AG09309 (cell line): ENCODE measurements around the gene NBEAL2.

ENCODE experiments used
- DNase-seq: peaks from one replicate; pipeline ENCODE4 v3.0.0-alpha.2; 2010; ENCODE audit warnings: low read depth
- H3K4me3 ChIP-seq: 2 replicates; pipeline ENCODE4 v1.5.1; 2011; ENCODE audit warnings: mild to moderate bottlenecking, low read depth, low read length, moderate library complexity; ENCODE audit not compliant: control insufficient read depth
- TF ChIP-seq, protein P1 (sequence below): IDR thresholded peaks from 2 replicates; pipeline ENCODE4 v1.5.1; 2011; ENCODE audit warnings: mild to moderate bottlenecking, low read depth, low read length, inconsistent platforms; ENCODE audit not compliant: insufficient read depth, control insufficient read depth; ENCODE audit errors: missing control alignments

The NBEAL2 gene

DNA sequence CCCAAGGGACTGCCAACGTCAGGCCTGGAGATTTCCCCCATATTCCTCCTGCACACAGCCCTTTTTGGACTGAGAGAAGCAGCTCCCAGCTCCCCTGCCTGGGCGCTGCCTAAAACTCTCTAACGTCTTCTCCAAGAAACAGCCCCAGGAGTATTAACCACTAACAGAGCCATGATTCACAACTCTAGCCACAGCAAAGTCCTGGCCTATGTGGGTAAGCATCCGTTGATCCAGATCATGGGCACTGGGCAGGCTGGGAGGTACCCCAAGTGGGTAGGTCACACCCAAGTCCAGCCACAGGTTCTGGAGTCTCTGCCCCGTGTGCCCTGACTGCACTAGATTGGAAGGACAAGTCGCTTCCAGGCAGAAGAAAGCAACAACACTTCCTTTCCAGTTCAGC, 31.9 kb downstream of the NBEAL2 start:
- no peak overlapping the region for H3K4me3 ChIP-seq
- no peak for DNase-seq
- TF ChIP-seq, protein P1, sequence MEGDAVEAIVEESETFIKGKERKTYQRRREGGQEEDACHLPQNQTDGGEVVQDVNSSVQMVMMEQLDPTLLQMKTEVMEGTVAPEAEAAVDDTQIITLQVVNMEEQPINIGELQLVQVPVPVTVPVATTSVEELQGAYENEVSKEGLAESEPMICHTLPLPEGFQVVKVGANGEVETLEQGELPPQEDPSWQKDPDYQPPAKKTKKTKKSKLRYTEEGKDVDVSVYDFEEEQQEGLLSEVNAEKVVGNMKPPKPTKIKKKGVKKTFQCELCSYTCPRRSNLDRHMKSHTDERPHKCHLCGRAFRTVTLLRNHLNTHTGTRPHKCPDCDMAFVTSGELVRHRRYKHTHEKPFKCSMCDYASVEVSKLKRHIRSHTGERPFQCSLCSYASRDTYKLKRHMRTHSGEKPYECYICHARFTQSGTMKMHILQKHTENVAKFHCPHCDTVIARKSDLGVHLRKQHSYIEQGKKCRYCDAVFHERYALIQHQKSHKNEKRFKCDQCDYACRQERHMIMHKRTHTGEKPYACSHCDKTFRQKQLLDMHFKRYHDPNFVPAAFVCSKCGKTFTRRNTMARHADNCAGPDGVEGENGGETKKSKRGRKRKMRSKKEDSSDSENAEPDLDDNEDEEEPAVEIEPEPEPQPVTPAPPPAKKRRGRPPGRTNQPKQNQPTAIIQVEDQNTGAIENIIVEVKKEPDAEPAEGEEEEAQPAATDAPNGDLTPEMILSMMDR = no peak

DNA sequence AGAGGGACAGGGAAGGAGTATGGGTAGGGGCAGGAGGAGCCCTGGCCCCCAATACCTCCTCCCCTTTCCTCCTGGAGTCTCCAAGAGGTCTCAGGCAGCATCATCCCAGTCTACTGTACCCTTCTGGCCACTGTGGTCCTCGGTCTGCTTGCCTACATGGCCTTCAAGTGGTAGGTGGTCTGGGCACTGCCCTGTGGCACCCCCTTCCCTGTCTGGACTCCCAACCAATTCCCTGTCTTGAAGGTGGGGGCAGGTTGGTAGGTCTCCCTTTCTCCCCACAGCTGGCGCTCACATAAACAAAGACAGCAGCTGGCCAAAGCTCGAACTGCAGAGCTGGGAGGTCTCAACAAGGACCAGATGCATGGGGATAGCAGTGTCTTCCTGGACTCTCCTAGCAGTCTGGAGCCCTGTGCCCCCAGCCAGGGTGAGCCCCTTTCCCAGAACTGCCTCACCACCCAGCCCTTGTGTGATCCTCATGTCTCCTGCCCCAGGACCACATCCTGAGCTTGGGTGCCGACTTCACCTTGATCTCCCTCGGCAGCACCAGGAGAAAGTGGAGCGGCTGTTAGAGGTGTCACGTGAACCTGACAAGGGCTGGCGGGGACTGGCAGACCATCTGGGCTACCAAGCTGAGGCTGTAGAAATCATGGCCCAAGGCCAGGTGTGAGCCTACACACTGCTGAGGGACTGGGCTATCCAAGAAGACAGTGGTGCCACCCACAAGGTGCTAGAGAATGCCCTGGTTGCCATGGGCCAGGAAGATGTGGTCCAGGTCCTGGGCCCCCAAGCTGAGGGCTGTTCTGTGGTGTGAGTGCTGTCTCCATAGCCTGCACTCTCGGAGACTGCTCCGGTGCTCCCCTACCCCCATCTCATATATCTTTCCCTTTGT, 33.1 kb downstream of the NBEAL2 start:
- no peak overlapping the region for H3K4me3 ChIP-seq
- TF ChIP-seq, protein P1 = no peak
- no peak for DNase-seq

DNA sequence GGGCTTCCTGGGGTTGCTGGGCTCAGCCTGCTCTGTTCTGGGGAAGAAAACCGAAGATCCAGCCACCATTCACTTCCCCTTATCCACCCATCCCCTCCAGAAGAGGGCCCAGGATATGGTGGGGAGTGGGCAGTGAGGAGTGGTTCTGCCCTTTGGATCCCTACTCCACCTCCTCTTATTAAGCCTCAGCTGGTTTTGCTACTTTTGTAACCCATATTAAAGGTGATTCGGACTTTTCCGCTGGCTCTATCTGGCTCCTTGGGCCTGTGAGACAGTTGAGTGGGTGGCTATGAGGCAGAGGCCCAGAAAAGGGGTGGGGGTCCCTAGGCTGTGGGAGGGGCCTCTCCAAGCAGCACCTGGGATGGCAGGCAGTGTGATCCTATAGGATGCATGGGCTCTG, 33.8 kb downstream of the NBEAL2 start:
- TF ChIP-seq, protein P1 = no peak
- DNase-seq = no peak
- H3K4me3 ChIP-seq = no peak overlapping the region

DNA sequence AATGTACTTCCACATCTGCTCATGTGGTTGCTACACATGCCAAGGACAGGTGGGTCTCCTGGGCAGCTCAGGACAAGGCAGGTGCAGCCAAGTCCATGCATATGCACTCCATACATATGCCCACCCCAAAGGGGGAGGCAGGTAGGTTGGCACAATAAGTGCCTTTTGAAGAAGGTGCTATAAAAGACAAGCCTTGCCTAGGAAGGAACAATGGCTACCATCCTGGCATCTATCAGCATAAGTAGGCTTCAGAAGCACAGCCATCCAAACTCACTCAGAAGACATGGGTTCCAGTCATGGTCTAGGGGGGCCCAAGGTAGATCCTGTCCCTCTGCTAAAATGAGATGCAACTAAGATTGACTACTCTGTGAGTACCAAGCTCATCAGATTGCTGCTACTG, 34.6 kb downstream of the NBEAL2 start:
- no peak overlapping the region for H3K4me3 ChIP-seq
- DNase-seq = no peak
- TF ChIP-seq, protein P1 = no peak

DNA sequence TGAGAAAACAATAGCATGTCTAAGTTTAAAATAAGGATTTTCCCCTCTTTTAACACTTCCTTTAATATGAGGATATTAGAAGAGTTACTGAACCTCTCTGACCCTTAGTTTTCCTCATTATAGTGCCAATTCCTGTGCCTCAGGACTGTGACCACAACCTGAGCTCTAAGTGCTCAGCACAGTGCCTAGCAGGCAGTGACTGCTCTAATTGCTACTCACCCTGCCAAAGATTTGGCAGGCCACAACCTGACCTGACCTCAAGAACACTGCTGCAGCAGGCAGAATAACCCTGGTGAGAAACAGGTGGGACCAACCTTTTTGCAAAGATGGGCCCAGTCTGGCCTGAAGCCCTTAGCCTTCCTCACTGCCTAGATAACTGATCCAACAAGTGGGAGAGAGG, 35.7 kb downstream of the NBEAL2 start:
- H3K4me3 ChIP-seq = no peak overlapping the region
- TF ChIP-seq, protein P1 = no peak
- no peak for DNase-seq

DNA sequence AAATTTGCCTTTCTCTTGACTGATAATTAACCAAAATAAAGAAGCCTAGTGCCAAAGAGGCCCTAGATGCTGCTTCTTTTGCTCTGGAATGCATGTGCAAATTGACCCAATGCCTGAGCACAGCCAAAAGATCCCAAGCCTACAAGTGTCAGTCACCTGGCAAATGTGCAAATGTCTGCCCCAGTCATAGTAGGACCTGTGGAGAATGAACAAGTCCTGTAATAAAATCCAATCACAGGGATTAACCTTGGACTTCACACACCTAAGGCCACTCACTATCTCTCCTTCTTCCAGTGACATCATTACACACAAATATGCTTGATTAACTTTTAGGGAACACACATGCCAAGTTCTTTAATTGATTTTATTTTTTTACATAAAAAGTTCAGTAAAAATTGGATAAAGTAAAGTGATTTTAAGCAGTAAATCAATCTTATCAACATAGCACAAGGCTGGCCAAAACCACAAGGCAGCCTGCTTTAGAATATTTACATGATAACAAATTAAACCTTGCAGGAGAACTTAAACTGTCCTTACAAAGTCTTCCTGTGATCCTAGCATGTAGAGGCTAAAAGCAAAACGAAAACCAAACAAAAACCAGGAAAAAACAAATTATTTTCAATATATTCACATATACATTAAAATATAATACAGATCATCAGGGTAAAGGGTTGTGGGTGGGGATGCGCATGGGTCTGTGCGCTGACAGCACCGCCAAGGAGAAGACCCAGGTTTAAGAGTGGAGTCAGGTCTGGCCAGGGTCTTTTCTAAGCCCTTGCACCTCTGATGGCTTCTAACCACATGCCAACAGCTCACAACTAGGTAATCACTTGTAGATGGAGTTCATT, 36.8 kb downstream of the NBEAL2 start:
- H3K4me3 ChIP-seq = no peak overlapping the region
- no peak for DNase-seq
- TF ChIP-seq, protein P1 = no peak
